GM21737 (cell line): Measurements from ENCODE around the gene PPM1H.

Experiments used
- ATAC-seq: cut with Tn5 transposase; IDR thresholded peaks from one replicate; pipeline ENCODE4 v1.9.1; 2021; ENCODE audit warnings: mild to moderate bottlenecking, moderate library complexity; ENCODE audit not compliant: unreplicated experiment

PPM1H gene

DNA sequence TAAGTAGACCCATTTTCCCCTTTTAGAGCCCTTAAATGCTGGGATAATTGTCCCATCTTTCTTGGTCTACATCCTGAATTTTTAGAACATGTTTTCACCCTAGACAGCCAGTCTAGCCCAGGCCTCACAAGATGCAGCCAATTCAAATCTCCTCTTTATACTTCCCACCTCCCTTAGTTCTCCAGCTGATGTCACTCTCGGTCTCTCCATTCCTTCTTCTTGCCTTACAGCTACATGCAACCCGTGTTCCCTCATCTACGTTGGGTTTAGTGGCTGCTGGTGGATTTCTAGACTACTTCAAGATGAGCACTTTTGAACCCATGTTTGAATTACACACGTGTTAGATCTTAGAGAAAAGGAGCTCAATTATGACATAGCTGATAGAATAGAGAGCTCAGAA is 132.0 kb downstream of the PPM1H start:
- ATAC-seq, result no peak

DNA sequence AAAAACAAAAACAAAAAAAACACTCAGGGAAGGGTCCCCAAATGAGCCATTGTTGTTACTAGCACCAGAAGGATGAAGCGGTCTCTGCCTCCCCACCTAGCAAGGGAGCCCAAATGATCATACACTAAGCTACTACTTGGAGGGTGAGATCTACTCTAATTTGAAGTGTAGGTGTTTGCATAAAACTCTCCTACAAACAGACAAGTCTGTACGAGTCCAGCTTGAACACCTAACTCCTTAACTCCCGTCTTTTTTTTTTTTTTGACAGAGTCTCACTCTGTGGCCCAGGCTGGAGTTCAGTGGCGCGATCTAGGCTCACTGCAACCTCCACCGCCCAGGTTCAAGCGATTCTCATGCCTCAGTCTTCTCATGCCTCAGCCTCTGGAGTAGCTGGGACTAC is 132.6 kb downstream of the PPM1H start:
- ATAC-seq, result no peak

DNA sequence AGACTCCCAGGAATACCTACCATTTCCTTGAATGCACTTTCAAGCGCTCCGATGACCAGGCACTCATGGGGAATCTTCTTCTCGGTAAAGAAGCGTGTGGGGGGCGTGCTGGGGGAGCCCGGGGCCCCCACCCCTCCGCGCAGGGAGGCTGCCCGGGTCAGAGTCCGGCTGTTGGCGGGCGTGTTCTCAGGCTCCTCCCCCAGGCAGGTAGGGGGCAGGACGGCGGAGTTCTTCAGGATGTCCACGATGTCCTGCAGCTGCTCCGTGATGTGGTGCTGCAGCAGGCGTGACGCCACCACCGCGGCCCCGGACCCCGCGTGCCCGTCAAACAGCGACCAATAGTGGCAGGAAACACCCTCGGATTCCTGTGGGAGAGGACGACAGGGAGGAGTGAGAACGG is 133.2 kb downstream of the PPM1H start:
- ATAC-seq, result no peak

DNA sequence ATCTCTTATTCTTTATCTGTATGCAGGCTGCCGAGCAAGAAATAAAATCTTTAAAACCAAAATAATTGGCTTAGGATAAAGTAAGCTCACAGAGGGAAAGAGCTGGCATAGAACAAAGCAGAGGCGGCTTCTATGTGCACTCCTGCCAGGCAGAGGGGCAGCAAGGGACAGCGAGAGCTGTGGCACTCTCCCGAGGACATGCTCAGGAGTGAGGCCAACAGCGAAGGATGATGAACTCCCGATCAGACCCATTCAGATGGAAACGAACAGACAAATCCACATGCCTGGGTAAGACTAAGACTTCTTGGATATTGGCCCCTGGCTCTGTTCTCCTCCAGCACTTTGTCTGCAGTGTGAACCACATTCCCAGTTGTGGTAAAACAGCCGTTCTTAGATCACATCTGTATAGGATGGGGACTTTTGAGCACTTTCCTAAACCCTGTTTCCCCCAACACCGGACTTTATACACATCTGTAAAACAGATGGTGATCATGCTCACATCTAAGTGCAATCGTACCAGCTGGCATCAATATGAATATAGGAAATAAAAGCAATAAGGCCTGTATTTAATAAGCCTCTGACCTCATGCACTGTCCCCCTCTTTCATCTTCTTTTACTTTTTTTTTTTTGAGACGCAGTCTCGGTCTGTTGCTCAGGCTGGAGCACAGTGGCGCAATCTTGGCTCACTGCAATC is 134.1 kb downstream of the PPM1H start:
- no peak for ATAC-seq

DNA sequence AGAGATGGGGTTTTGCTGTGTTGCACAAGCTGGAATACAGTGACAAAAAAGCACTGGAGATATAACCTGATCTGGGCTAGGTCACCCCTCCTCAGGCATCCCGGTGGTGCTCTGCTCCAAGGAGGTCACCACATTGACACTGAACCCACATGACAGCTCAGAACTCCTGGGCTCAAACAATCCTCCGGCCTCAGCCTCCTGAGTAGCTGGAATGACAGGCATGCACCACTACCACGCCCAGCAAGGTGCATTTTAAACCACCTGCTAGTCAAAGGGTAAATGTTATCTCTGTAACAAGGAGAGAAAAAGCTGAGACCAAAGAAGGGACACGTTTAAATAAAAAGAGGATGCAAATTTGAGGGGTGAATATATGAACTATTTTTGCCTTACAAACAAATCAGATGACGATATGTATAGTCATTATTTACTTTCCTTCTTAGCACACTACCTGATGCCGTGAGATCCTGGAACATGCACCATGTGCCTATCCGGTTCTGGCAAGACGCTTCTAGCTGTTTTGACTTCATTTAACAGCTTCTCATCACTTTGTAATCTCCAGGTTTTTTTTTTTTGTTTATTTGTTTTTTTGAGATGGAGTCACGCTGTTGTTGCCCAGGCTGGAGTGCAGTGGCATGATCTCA is 135.1 kb downstream of the PPM1H start:
- ATAC-seq, result no peak

DNA sequence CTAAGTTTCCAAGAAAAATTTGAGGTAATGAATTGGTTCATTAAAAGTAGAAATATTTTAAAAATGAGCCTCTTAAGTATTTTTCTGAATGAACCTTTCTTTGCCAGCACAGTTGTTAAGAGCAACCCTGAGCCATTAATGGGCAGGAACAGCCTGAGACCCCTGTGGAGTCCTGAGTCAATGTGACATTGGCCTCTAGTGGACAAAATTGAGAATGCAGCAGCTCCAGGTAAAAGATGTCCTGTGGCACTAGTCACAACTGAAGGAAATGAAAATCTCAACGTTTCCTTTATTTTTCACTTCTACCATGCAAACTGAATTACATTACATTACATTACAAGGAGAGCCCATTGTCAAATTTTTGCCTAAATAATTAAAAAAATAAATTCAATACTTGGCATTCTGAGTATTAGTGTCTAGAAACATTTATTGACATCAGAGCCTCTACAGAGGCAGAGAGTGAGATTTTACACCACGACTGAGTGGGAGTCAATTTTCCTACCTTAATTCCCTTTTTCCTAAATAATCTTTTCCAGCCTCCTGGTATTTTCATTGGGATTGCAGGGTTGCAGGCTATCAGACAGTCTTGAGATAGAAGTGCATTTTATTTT is 135.7 kb downstream of the PPM1H start:
- ATAC-seq, result peak; percentile 84

DNA sequence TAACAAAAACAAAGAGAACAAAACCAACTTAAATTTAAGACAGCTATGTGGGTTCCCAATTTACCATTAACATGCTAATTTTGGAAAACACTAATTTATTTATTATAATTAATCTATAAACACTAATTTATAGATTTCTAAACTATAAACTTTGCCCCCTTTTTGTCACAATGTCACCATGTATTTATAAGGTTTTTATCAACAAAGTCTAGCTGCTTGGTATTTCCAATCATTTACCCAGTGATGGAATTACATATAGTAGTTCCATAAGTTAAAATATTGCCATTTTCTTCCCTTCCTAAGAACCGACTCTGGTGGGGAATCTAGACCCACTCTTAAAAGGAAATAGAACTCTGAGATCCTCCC is 140.7 kb downstream of the PPM1H start:
- no peak for ATAC-seq

DNA sequence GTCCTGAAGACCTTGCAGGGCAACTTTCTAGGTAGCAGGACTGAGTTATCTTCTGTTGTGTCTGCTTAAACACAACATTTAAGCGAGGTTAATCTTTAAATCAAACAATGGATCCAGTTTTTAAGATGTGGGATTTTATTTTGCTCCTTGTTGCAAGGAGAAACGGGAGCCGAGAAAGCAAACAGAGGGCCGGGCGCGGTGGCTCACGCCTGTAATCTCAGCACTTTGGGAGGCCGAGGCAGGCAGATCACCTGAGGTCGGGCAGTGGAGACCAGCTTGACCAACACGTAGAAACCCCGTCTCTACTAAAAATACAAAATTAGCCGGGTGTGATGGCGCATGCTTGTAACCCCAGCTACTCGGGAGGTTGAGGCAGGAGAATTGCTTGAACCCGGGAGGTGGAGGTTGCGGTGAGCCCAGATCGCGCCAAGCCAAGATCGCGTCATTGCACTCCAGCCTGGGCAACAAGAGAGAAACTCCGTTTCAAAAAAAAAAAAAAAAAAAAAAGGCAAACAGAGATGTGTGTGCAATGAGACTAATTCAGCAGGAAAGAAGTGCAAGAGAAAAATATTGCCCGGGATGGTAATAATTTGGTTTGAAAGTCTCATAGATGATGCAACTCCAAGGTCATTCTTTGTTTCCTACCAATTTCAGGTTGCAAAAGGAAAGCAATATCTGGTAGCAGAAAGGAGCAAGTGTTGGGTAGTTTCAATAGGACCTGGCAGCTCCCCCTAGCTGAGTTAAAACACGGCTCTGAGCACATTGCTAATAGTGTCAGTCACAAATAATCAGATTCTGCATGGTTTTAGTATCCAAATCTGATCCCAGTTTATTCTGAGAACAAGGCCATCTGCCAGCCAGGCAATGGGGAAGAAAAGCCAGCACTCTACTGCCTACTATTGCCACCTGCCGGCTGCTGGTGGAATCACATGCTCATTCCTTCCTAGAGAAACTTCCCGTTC is 141.4 kb downstream of the PPM1H start:
- peak; percentile 67 for ATAC-seq

DNA sequence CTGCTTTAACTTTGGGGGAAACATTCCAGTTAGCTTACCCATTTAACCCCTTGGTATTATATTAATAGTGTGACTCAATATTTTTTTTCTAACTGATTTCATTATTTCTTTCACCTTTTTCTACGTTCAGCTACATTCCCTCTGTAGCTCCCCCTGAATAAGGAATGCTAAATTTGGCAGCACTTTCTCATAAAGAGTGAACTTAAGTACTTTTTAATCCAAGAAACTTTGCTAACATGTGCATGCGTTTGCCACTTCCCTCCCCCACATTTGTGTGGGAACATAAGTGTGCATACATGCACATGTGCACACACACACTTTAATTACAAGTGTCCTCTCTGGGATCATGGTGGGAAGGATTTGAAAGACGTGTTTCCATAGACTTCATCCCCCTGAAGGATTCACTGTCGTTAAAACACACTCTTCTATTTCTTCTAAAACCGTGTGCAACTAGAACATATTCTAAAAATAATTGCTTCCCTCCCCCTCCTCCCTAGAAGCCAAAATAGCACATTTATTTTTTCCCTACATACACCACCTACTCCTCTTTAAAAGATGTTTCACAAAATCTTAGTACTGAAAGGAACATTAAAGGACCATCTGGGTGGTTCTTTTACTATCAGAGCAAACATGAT is 142.6 kb downstream of the PPM1H start:
- ATAC-seq, result no peak

DNA sequence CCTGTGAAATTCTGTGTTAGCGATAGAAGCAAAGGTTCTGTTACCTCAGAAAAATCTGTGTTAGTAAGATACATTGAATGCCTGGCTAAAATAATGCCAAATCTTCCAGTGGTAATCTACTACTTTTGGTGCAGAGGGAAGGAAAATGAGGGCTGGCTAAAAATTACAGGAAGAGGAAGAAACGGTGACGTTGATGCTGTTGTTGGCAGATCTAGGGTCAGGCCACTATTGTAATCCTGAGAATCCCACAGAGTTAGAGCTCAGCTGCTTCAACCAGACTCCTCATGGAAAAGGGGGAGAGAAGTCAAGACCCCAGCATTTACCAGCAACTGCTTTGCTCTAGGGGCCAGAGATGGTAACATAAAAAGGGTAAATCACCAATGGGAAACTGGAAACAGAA is 145.1 kb downstream of the PPM1H start:
- ATAC-seq, result no peak

DNA sequence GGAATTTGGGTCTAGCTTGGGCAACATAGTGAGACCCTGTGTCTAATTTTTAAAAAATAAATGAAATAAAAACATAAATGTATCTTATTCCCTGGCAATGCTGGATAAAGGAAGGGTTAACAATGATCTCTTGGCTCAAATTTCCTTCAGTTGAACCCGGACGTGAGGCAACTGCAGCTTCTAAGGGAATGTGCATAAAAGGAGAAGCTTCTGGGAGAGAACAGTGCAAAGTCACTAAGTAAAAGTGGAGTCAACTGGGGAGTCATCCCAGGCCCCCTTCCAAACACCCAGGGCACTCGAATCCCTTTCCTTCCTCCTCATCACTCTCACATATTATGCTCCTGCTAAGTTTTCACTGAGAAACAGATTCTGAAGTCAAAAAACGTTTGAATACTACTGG is 147.3 kb downstream of the PPM1H start:
- no peak for ATAC-seq

DNA sequence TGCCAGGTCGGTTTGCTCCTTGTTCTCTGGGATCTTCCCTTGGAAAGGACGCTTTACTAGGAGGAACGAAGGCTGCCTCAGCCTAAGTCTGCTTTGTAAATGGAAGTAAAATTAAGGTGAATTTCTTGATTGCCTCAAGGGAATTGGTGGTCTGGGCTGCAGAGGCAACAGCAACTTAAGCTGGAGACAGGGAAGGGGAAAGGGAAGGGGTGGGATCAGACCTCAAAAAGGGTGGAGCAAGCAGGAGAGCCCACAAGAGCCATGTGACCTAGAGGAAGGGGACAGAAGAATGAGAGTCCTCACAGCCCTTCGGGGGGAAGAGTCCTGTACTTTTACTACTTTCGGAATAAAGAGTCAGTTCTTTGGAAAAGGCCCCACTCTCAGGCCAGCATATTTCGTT is 147.9 kb downstream of the PPM1H start:
- no peak for ATAC-seq

DNA sequence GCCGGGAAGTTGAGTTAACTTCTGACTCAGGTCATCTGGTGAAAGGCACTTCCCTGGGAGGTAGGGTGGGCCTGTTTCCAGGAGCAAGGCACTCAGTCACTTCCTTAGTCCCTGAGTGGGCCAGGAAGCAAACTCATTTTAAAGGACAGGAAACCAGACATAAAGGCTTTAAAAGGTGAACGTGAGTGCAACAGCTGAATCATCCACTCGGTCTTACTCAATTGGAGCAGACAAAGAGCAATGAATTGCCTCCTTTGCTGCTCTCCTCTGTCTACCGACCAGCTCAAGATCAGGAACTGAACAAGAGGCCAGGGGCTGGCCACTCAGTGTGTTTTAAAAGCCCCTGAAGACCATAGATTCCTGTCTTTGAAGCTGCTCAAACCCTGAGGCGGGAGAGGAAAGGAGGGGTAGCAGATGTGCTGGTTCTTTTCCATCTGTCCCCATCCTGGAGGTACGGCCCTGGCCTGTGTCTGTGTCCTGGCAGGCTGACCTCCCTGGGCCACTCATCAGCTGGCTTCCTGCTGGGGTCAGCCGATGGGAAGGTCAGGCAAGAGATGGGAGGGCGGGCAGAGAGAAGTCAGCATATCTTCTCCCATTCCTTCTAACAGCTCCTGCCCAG is 148.9 kb downstream of the PPM1H start:
- ATAC-seq, result no peak

DNA sequence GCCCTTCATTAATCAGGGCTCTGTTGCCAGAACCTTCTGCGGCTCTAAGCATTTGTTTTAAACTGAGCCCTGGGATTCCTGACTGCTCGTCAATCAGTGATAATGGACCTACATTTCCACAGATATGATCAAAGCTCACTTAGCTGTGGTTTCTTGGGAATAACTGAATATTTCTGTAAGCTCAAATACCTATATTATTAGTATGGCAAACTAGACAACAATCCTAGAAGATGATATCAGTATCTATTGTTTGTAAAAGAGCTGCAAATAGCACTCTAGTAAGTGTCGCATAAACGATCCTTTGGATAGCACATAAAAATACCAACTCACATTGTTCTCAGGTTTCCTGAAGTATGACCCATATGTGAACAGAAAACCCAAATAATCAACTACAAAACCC is 150.4 kb downstream of the PPM1H start:
- no peak for ATAC-seq

DNA sequence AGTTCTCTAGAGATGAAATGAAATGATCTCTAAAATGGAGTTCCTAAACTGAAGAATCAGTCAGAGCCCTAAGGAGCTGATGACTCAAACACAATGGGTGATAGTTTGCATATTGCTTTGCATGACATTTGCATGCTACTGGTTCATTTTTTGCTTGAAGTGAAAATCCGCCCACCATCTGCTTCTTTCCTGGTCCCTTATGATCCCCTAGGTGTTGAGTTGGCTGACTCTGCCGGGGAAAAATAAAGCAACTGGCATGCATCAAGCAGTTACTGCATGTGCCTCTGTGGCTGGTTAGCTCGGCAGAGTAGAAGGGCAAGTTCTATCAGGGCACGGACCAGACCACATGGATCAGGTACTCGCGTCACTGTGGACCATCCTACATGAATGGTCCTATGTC is 151.1 kb downstream of the PPM1H start:
- ATAC-seq, result no peak

DNA sequence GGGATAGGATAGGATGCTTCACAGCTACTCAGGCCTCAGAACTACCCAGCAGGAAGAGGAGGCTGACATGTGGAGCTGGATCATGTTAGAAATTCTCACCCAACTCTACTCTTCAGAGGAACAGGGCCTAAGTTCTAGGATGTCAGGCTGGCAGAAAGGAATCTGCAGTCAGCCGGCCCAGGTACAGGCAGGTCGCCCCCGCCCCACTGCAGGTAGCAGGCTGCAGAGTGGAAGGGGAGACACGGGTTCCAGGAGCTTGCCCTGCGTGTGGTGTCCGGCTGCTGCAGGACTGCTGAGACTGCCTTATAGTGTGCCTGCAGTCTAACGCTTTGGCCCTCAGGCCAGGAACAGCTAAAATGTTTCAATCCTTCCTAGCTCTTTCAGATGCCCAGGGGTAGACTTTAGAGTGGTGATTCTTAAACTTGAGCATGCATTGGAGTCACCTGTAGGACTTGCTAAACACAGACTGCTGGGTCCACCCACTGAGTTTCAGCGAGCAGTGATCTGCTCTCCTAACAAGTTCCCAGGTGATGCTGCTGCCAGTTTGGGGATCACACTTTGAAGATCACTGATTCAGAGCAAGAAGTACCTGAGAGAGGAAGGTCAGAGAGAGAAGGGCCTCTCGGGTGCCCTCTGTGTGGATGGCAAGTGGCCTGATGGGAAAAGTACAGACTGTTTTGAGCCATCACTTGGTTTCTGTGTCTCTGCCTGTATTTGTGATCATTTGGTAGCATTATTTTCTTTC is 153.6 kb downstream of the PPM1H start:
- no peak for ATAC-seq

DNA sequence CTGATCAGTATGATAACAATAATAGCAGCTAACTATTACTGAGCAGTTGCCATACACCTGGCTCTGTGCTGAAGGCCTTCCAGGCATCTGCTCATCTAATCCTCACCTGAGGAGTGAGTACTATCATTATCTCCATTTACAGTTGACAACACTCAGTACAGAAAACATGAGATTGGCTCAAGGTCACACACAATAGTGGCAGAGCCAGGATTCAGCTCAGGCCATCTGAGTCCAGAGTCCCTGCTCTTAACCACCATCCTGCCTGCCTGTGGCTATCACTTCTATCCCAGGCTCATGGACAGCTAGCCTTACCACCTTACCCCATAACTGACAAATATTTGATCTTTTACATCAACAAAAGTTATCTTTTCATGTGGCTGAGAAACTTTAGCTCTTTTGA is 155.5 kb downstream of the PPM1H start:
- no peak for ATAC-seq

DNA sequence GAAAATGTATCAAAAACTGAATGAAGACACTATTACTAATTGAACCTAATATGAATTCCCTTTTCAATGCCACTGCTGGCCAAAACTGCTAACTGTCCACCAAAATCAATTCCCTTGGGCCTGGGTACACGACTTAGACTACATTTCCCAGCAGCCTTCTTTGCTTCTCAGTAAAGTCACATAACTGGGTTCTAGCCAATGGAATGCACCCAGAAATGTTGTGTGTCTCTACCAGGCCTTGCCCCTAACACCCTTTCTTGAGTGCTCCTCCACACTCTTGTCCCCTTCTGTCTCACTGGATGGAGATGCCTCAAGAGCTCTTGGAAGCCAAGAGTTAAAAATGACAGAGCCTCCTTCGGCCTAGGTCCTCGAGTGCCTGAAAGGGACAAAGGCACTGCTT is 156.8 kb downstream of the PPM1H start:
- ATAC-seq, result no peak

DNA sequence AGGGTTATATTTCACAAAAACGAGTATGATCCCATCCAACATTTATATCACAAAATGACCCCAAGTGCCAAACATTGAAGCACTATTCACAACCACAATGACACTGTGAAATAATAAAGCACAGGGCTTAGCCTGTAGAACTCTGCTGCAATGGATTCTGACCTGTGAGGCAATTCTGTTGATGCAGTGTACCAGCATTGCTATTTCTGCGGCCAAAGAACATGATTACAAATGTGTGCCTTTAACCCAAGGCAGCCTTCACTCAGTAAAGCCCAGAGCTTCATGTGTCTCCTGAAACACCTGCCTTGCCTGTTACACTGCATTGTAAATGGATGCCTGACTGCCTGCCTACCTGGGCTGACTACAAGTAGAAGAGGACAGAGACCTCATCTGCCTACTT is 158.0 kb downstream of the PPM1H start:
- ATAC-seq, result no peak

DNA sequence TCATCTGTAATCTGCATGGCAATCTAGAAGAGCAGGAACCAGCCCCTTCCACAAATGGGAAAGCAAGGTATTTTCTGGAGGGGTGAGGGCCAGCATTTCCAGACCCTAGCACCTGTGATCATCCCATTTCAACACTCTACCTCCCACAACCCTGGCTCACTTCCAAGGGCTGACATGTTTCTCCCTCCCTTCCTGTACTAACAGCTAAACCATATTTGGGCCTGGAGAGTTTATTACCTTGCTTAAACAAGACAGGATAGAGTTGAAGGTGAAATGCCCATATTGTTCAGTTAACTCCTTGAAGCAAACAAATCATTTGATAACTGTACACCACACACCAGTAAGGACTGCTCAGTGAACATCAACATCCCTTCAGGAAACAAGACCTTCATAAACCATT is 158.4 kb downstream of the PPM1H start:
- ATAC-seq, result no peak
